AG04450 (cell line): Measurements from ENCODE around the gene YLPM1. TPM values are rescaled to one million over a fixed set of nuclear protein-coding genes. Genes with fewer than 3 reads are reported as not detected.

Experiments used
- CTCF ChIA-PET: fragments of 300-600, 350-600 bp; formaldehyde crosslinking; extraction: SDS; loops from one replicate; lab custom pipeline; 2022; ENCODE audit warnings: antibody characterized with exemption, inconsistent platforms; lab: Charles Lee
- POLR2A ChIA-PET: fragments of 350-600 bp; formaldehyde crosslinking; extraction: SDS; loops from one replicate; lab custom pipeline; 2021; ENCODE audit warnings: antibody characterized with exemption, inconsistent platforms; lab: Yijun Ruan, JAX
- DNase-seq: peaks from one replicate; pipeline ENCODE4 v3.0.0-alpha.2; 2011; ENCODE audit warnings: low read depth, low spot score
- H3K27ac ChIP-seq: one replicate; pipeline ENCODE4 v1.5.1; 2012; ENCODE audit warnings: low read depth, low read length, control low read depth
- H3K27me3 ChIP-seq: one replicate; pipeline ENCODE4 v1.6.0; 2012; ENCODE audit warnings: low read length; ENCODE audit not compliant: control insufficient read depth, insufficient read depth
- H3K4me3 ChIP-seq: 2 replicates; pipeline ENCODE4 v1.5.1; 2011; ENCODE audit warnings: mild to moderate bottlenecking, low read depth, low read length, control low read depth
- H3K9me3 ChIP-seq: 2 replicates; pipeline ENCODE4 v1.5.1; 2012; ENCODE audit warnings: low read length; ENCODE audit not compliant: control insufficient read depth, insufficient read depth
- polyA minus RNA-seq: library from RNA; depleted of rRNA, polyadenylated mRNA; stranded (reverse); fragments of >200 nt; gene quantifications from 2 replicates; pipeline ENCODE4 v1.2.3, GENCODE V29; 2011; rRNA and poly(A)+ RNA removed
- polyA plus RNA-seq: library from polyadenylated mRNA; depleted of rRNA; stranded (reverse); fragments of >200 nt; gene quantifications from 2 replicates; pipeline ENCODE4 v1.2.3, GENCODE V29; 2011; rRNA removed
- TF ChIP-seq, protein P1 (sequence below): IDR thresholded peaks from 2 replicates; pipeline ENCODE4 v1.5.1; 2011; ENCODE audit warnings: low read depth, low read length, control low read depth, inconsistent platforms

YLPM1 gene, protein sequence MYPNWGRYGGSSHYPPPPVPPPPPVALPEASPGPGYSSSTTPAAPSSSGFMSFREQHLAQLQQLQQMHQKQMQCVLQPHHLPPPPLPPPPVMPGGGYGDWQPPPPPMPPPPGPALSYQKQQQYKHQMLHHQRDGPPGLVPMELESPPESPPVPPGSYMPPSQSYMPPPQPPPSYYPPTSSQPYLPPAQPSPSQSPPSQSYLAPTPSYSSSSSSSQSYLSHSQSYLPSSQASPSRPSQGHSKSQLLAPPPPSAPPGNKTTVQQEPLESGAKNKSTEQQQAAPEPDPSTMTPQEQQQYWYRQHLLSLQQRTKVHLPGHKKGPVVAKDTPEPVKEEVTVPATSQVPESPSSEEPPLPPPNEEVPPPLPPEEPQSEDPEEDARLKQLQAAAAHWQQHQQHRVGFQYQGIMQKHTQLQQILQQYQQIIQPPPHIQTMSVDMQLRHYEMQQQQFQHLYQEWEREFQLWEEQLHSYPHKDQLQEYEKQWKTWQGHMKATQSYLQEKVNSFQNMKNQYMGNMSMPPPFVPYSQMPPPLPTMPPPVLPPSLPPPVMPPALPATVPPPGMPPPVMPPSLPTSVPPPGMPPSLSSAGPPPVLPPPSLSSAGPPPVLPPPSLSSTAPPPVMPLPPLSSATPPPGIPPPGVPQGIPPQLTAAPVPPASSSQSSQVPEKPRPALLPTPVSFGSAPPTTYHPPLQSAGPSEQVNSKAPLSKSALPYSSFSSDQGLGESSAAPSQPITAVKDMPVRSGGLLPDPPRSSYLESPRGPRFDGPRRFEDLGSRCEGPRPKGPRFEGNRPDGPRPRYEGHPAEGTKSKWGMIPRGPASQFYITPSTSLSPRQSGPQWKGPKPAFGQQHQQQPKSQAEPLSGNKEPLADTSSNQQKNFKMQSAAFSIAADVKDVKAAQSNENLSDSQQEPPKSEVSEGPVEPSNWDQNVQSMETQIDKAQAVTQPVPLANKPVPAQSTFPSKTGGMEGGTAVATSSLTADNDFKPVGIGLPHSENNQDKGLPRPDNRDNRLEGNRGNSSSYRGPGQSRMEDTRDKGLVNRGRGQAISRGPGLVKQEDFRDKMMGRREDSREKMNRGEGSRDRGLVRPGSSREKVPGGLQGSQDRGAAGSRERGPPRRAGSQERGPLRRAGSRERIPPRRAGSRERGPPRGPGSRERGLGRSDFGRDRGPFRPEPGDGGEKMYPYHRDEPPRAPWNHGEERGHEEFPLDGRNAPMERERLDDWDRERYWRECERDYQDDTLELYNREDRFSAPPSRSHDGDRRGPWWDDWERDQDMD (N-terminal part only)
- polyA plus RNA-seq (15.3 and 17.6 TPM in 2 replicates), polyA minus RNA-seq (24.7 and 30.3 TPM in 2 replicates)

DNA sequence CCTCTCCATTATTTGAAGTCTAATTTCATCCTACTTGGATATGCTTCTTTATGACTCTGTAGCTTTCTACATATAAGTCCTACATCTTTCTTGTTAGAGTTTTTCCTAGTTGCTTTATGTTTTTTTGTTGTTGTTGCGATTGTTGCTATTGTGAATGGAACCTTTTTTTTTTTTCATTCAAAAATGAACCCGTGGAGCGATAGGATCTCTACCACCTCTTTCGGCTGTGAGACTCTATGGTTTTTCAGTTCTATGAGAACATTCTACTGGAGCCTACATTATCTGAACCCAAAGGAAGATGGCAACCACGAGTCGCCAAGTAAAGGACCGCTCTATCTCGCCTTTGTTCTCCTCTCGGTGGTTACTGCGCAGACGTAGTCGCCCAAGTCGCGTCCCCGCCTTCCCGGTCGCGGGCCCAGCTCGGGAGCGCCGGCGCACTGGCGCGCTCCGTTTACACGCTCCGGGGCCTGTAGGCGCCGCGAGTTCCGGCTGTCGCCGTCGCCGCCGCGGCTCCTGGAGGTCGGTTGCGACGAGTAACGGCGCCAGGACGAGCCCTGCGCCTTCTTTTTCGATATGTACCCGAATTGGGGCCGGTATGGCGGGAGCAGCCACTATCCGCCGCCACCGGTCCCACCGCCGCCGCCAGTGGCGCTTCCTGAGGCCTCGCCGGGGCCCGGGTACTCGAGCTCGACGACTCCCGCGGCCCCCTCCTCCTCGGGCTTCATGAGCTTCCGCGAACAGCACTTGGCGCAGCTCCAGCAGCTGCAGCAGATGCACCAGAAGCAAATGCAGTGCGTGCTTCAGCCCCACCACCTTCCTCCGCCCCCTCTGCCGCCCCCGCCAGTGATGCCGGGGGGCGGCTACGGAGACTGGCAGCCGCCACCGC is at the start of gene YLPM1:
TSS of gene YLPM1 (plus strand) at position 400 of the 886 bp plus-strand sequence. CDS start at position 574, 174 bp downstream.
- Histone ChIP-seq H3K27ac (peak within 1 kb of the TSS; percentile 80), H3K4me3 (peak within 1 kb of the TSS; percentile 84), H3K27me3 (no peaks in the 10 kb centered on the region), H3K9me3 (no peaks in the 10 kb centered on the region; the same call in 1 of the 2 replicates)
- ChIA-PET POLR2A (interaction anchor here (0.6 to 1.3 kb wide), 8 partner anchors 13 to 1722 kb away, joined by 3 to 5 read pairs (median 4); partner anchors contain the start of gene LTBP2), CTCF (interaction anchor here (0.6 to 2.0 kb wide), 16 partner anchors 26 to 414 kb away, joined by 3 to 6 read pairs (median 4); no protein-coding TSS in a partner anchor)
- TF ChIP-seq, protein P1, sequence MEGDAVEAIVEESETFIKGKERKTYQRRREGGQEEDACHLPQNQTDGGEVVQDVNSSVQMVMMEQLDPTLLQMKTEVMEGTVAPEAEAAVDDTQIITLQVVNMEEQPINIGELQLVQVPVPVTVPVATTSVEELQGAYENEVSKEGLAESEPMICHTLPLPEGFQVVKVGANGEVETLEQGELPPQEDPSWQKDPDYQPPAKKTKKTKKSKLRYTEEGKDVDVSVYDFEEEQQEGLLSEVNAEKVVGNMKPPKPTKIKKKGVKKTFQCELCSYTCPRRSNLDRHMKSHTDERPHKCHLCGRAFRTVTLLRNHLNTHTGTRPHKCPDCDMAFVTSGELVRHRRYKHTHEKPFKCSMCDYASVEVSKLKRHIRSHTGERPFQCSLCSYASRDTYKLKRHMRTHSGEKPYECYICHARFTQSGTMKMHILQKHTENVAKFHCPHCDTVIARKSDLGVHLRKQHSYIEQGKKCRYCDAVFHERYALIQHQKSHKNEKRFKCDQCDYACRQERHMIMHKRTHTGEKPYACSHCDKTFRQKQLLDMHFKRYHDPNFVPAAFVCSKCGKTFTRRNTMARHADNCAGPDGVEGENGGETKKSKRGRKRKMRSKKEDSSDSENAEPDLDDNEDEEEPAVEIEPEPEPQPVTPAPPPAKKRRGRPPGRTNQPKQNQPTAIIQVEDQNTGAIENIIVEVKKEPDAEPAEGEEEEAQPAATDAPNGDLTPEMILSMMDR: peak; percentile 56
- peak; percentile 96 for DNase-seq

DNA sequence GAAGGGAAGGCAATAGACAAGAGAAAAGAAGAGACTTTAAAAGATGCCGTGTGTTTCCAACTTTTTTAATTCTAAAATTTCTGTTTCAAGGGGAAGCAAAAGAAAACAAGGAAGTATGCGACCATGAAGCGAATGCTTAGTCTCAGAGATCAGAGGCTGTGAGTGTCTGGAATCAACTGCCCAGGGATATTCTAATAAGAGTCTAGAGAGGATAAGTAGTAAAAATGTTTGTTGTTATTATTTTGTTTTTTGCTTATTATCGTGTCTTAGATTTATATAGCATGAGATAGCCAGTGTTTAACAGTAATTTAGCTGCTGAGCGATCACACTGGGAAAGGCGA is 49.8 kb upstream of the YLPM1 start:
- Histone ChIP-seq H3K9me3 (no peaks in the 10 kb centered on the region), H3K27ac (peak overlapping the region; percentile 69), H3K27me3 (no peaks in the 10 kb centered on the region), H3K4me3 (peak overlapping the region; percentile 93)
- POLR2A ChIA-PET: interaction anchor here (0.5 kb wide), 1 partner anchor 1254 kb away, joined by 6 read pairs; no protein-coding TSS in a partner anchor
- CTCF ChIA-PET: no interaction called here
- TF ChIP-seq, protein P1: no peak
- DNase-seq: no peak

DNA sequence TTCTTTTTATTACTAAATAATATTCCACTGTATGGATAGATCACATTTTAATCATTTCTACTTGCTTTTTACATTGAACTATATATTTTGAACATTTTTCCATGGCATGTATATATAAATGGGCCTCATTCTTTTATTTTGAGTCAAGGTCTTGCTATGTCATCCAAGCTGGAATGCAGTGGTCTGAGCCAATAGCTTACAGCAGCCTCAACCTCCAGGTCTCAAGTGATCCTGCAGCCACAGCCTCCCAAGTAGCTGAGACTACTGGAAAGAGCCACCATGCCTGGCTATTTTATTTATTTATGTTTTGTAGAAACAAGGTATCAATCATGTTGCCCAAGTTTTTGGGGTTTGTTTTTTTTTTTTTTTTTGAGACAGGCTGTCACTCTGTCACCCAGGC is 42.6 kb upstream of the YLPM1 start:
- H3K9me3 ChIP-seq: peaks cover 2% of the 10 kb centered on the region; the same call in 1 of the 2 replicates
- CTCF ChIA-PET: interaction anchor here (0.7 to 0.8 kb wide), 2 partner anchors 220 to 366 kb away, joined by 4 to 6 read pairs; no protein-coding TSS in a partner anchor
- H3K4me3 ChIP-seq: no peak overlapping the region
- DNase-seq: peak; percentile 43
- TF ChIP-seq, protein P1: no peak
- no peaks in the 10 kb centered on the region for H3K27me3 ChIP-seq
- POLR2A ChIA-PET: interaction anchor here (0.7 kb wide), 3 partner anchors 17 to 107 kb away, joined by 3 to 5 read pairs (median 4); no protein-coding TSS in a partner anchor
- H3K27ac ChIP-seq: no peak overlapping the region

DNA sequence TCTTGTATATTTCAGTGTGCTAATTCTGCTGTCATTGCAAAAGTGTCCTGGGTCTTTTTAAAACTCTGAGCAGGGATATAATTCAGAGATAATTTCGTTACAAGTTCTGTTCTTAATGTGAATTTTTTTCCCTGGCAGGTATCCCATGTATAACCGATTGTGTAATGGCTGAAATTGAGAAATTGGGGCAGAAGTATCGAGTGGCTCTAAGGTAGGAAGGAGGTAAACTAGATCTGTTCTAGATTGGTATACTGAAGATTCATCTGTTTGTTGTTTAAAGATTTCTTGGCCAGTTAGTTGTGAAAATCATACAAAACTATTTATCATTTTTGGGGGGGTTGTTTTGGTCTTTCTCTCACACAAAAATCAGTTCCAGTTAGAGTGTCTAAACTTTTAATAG is 40.0 kb upstream of the YLPM1 start:
- no peak for DNase-seq
- ChIA-PET POLR2A (no interaction called here), CTCF (no interaction called here)
- Histone ChIP-seq H3K27me3 (no peaks in the 10 kb centered on the region), H3K4me3 (no peak overlapping the region), H3K27ac (no peak overlapping the region), H3K9me3 (peaks cover 3% of the 10 kb centered on the region; the same call in 1 of the 2 replicates)
- TF ChIP-seq, protein P1: no peak
